HG03575 (cell line): ENCODE data around the gene SERP2.

Experiments
- ATAC-seq: cut with Tn5 transposase; IDR thresholded peaks from one replicate; pipeline ENCODE4 v1.9.1; 2021; ENCODE audit not compliant: unreplicated experiment, insufficient number of reproducible peaks, low FRiP score; ENCODE audit errors: extremely low read depth

SERP2 gene

GRCh38 chr13:44352671-44353070, 21.0 kb upstream of the SERP2 start:
- ATAC-seq, result no peak

GRCh38 chr13:44354331-44354730, 19.3 kb upstream of the SERP2 start:
- no peak for ATAC-seq

- ATAC-seq, result no peak
These were observed 18.7 kb upstream of the SERP2 start for GRCh38 chr13:44354884-44355283.

- ATAC-seq, result no peak
These were observed 18.0 kb upstream of the SERP2 start for GRCh38 chr13:44355621-44356020.

- no peak for ATAC-seq
These were observed 13.6 kb upstream of the SERP2 start for GRCh38 chr13:44359983-44360375.

GRCh38 chr13:44362394-44363040, 11.1 kb upstream of the SERP2 start:
- no peak for ATAC-seq

GRCh38 chr13:44363631-44364344, 9.8 kb upstream of the SERP2 start:
- no peak for ATAC-seq

GRCh38 chr13:44364345-44365000, 9.2 kb upstream of the SERP2 start:
- no peak for ATAC-seq

- ATAC-seq, result no peak
These were observed 8.6 kb upstream of the SERP2 start for GRCh38 chr13:44365008-44365407.

GRCh38 chr13:44365899-44366298, 7.7 kb upstream of the SERP2 start:
- no peak for ATAC-seq

- ATAC-seq, result no peak
These were observed 5.5 kb upstream of the SERP2 start for GRCh38 chr13:44368062-44368591.

- no peak for ATAC-seq
These were observed 4.8 kb upstream of the SERP2 start for GRCh38 chr13:44368599-44369368.

- no peak for ATAC-seq
These were observed 2.2 kb upstream of the SERP2 start for GRCh38 chr13:44371421-44371820.

GRCh38 chr13:44373247-44373600, 400 bp upstream of the SERP2 start:
- ATAC-seq, result no peak

- ATAC-seq, result no peak
These were observed 706 bp downstream of the SERP2 start for GRCh38 chr13:44374348-44374712.

GRCh38 chr13:44378277-44378676, 4.7 kb downstream of the SERP2 start:
- no peak for ATAC-seq

GRCh38 chr13:44379885-44380284, 6.3 kb downstream of the SERP2 start:
- ATAC-seq, result no peak

GRCh38 chr13:44380404-44381165, 7.0 kb downstream of the SERP2 start:
- no peak for ATAC-seq

GRCh38 chr13:44382635-44383145, 9.1 kb downstream of the SERP2 start:
- no peak for ATAC-seq
